AG08396 (cell line): ENCODE data around the gene PLCH1.

ENCODE experiments used
- DNase-seq: peaks from one replicate; pipeline ENCODE4 v3.0.0; 2012; ENCODE audit warnings: low spot score, mixed read lengths

PLCH1 gene

DNA sequence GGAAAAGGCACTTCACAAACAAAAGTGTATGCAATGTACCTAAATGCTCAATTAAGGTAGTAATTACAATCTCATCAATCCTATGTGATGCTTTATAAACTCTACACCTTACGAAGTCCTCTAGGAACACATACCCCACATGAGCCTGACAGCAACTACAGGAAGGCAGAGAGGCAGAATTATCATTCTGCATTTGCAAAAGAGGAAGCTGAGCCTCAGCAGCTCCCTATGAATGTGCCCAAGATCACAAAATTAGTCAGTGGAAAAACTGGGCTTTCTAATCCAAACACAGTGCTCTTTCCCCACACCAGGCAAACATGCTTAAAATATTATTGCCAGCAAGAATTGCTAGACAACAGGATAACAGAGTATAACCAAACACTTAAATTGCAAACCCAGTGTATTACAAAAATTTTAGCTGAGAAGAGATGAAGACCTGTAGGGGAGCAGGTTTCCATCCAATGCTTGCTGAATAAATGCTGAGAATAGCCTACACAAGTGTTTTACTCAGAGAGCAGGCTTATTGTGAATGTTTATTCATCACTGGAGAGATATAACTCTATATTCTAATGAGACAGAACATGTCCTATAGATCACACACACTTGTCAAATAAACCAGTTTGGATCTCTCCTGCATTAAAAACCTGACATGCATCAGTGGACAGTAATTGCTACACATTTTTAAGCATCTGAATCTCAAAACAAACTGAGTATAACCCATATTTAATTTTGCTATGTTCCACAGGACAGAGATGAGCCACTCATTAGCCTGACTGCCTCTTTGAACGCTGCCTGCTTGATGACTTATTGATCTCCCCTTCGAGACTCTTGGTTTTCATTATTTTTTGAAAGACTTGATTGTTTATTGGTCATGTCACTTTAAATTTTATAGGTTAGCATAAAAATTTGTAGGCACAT lies 62.2 kb downstream of the PLCH1 start:
- no peak for DNase-seq

DNA sequence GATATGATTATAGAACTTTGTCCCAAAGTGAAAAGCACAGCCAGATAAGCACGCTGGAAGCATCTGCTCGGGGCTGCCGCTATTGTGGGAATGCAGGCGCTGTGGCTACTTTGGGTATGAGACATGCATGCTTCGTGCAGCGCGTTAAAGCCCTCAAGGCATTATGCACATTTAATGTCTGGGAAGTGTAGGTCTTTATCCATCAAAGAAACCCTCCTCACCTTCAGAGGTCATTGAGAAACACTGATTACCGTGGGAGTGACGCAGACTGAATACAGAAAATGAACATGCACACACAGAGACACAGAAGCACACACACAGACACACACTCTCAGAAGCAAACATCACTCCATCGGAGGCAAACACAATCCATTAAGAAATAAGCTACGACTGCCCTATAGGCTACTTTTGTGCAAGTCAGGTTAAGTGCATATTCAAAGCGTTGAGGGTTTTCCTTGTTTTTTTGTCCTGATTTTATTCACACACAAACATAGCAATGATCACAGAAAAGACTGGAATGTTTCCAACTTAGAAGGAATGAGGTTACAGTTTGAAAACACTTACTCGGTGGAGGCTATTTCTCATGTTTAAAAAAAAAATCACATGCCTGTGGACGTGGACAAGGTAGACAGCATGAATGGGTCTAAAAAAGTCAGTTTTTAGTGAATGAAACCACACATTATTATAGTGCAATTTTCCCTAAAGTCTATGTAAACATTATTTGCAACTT lies 68.5 kb downstream of the PLCH1 start:
- DNase-seq = peak; percentile 40

DNA sequence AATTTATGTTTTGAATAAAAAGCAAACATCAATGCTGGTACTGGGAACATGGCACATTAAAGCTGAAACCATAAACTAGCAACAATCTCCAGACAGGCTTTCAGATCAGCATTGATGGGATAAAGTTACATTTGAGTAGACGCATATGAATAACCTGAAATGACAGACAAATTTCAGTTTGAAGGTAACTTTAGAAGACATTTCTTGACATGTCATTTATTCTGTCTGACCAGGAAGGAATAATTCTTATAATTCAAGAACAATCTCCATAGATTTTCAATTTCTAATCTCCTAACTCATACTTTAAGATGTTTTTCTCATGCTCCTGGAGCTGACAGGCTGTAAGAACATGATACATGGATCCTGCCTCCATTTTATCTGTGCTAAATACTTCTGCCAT lies 69.8 kb downstream of the PLCH1 start:
- no peak for DNase-seq

DNA sequence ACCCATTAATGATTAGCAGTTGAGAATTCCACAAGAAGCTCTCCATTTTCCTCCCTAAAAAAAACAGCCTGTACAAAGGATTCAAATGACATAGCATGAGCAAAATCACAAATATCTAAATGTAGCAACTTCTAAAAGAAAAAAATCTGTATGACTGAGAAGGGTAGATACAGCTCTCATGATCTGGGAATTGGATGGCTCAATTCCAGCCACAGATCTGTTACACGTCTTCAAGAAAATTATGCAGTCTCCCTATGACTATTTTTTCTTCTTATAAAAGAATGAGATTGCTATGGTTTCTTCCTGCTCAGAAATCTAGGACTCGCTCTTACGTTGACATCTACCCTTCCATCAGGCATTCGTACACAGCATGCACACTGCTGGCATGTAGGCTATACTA lies 71.5 kb downstream of the PLCH1 start:
- no peak for DNase-seq

DNA sequence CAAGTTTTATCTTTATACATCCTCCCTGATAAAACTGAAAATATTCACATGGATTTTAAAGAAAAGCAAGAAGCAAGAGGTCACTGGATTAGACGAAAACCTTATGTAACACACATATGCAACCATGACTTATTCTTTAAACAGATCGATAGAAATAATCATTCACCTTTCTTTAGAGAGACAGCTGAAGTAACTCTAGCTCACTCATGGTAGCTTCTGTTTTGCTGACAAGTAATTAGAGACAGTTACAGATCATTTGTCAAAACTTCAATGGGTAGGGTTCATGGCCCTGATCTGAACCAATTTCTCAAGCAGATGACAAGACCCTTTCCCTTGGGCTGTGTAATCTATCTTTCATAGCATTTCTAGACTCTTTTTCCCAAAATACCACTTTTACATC lies 74.5 kb downstream of the PLCH1 start:
- no peak for DNase-seq

DNA sequence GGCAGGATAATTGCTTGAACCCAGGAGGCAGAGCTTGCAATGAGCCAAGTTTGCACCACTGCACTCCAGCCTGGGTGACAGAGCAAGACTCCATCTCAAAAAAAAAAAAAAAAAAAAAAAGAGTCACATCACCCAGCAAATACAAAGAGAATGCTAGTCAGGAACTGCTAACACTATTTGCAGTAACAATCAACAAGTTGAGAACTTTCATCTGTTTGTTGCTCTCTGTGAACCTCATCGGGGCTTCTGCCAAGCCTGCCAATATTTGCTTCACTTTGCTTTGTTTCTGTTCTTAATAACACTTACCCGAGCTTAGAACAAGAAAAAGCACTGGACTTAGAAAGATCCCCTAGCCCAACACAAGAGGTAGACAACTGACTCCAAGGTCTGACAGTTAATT lies 76.9 kb downstream of the PLCH1 start:
- DNase-seq = no peak

DNA sequence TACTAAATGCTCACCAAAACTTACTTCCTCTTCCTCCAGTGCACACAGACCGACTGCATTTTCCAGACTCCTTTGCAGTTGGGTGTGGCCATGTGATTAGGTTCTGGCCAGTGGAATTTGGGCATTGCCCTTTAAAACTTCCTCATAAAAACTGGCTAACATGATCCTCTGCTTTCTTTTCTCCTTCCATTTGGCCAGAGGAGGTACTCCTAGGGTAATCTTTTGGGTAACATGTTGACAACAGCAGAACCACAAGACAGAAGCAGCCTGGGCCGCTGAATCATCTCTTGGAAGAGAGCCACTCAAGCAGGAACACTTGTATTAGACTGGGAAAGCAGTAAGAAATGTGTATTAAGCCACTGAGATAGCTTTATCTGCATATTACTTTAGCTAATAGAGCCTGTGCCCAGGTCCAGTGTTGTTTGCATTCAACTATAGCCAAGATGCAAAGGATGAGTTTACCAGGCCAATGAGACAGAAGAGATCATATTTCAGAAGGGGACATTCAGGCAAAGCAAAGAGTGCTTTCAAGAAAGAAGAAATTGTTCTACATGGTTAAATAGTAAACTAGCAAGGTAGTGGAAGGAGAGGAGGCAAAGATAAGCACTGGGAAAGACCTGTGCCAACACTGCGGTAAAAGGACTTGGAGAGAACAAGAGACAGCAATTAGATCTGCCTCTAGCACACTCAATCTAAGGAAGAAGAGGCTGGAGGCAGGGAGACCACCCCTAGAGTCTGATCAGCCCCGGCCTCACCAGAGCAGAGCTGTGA lies 79.8 kb downstream of the PLCH1 start:
- DNase-seq = peak; percentile 58

DNA sequence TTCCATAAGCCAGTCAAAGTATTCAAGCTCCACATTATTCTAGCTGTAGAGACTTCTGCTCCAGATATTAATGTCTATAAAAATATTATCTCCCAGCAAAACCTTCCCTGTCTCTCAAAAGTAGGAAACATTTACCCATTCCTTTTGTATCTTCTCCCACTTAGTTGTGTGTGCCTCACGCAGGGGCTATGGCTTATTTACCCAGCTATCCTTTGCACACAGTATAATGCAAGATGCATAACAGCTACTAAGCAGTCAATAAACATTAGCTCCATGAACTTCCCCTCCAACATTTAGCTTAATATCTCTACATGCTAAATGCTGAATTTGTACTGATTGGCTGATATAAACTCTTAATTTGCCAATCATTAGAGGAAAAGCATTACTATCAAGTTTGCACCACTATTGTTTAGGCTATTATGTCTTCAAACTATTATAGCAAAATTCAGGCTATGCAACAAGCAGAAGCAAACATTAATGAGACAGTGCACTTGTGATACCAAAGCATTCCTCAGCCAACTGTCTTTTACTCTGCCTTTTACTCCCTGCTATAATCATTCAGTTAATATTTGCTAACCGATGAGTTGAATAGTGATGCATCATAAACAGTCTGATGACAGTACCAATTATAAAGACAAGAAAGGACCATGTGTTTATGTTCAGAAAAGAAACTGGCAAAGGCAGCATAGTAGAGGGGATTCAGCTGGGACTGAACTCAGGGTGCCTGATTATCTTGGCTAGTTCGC lies 81.2 kb downstream of the PLCH1 start:
- no peak for DNase-seq

DNA sequence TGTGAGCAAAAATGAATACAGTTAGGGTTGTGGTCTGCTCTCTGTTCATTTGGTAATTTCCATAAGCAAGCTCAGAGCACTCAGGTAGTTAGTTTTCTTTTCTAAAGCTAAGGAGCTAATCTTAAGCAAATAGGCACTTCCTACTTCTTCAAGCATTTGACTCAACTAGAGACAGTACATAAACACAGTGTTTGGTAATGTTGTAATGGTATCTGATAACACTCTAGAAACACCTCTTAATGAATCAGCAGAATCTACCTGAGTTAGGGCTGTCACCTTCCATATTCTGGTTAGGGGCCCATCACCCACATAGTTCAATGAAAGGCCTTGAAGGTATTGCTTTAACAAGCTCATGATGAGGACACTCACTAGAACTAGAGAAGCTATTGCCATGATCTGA lies 83.1 kb downstream of the PLCH1 start:
- no peak for DNase-seq

DNA sequence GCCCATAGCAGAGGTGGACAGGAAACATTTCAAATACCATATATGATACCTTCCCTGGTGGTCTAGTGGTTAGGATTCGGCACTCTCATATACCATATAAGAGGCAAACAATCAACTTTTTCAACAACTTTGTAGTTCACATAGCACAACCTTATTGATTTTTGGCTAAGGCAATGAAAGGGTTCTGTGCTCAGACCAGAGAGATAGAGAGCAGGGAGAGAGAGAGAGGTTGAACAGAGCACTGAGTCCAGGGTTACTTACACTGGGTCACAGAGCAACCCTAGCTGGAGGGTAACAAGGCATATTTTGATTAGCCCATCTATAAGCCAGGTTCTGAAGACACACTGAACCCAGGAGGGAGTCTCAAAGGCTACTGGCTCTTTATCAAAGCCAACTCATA lies 83.8 kb downstream of the PLCH1 start:
- no peak for DNase-seq

DNA sequence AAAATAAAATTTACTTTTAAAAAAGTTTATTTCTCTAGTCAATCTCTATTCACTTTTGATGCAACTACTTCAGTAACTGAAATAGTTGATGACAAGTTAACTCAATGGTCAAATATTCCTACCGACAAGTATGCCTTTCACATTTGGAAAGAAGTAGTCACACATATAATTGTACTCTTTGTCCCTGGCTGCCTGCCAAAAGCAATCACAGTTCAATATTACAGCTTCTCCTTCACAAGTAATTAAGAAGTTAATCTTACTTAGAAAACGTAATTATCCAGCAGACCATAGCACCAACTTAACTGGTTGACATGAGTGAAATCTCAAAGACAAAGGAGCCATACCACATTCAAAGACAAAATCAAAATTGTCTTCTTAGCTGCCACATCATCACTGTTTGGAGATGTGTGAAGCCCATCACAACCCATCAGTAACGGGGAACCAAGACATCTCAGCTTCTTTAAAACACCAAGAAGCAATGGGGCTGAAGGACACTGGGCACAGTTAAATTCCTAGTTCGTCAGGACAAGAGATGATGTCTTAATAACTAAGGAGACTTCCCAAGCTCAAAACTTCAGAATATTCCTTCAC lies 86.1 kb downstream of the PLCH1 start:
- no peak for DNase-seq

DNA sequence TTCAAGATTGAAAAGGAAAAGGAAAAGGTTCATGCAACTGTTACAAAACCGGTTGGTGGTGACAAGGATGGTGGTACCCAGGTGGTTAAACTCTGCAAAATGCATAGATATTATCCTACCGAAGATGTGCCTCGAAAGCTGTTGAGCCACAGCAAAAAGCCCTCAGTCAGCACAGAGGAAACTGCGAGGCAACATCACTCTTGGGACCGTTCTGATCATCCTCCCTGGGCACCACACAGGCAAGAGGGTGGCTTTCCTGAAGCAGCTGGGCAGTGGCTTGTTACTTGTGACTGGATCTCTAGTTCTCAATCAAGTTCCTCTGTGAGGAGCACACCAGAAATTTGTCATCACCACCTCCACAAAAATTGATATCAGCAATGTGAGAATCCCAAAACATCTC lies 86.9 kb downstream of the PLCH1 start:
- DNase-seq = no peak

DNA sequence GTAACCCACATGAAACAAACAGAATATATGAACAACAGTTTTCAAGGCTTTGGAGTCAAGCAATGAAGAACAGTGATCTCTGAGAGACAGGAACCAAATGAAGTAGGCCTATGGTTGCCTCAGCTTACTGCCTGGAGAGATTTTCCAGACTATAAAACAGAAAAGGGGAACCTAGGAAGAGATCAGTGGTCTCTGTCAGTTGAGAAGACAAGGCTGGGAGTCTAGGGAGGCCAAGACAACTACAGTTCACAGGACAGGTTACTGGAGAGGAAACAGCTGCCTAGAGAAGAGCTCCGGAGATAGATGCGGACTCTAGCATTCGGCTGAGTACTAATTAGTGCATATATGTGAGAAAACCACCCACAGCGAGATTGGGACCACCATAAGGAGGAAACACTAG lies 87.7 kb downstream of the PLCH1 start:
- no peak for DNase-seq

DNA sequence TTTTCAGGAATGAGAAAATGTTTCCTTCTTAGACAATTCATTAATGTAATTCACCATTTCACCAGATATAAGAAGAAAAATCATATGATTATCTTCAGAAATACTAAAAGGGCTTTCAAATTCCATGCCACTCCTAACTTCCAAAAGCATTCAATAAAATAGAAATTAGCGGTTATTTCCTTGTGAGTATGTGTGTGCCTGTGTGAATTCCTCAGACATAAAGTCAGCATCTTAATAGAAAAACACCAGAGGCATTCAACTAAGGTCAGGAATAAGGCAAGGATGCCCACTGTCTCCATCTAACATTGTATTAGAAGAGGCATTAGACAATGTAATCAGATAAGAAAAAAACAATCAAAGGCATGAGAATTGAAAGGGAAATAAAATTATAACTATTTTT lies 88.4 kb downstream of the PLCH1 start:
- DNase-seq = no peak

DNA sequence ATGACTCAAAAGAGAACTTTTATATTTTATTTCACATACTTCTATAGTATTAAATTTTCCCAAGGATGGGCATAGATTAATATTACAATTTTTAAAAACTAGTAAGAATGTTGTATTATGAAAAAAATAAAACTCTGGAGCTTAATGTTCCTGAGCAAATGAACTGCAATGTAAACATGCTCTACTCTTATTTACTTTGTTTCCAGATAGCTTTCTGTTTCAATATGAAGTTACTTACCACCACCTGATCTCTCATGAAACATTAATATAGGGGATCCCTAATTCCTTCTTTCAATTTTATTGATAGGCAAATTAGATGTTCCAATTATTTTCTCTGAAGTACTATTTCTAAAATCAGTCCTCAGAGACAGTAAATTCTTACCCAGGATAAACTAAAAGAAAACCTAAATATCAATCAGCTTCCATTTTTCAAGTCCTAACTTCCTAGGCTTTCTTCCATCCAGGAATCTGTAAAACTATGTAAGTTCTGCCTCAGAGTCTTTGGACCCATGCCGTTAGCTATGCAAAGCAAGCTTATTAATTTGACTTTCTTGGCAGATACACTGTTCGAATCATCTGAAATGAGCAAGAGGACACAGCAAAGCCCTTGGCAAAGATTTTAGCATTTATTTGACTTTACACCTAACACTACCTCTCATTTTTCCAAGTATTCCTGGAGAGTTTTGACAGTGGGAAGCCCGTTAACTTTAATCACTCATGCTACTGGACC lies 93.2 kb downstream of the PLCH1 start:
- DNase-seq = no peak

DNA sequence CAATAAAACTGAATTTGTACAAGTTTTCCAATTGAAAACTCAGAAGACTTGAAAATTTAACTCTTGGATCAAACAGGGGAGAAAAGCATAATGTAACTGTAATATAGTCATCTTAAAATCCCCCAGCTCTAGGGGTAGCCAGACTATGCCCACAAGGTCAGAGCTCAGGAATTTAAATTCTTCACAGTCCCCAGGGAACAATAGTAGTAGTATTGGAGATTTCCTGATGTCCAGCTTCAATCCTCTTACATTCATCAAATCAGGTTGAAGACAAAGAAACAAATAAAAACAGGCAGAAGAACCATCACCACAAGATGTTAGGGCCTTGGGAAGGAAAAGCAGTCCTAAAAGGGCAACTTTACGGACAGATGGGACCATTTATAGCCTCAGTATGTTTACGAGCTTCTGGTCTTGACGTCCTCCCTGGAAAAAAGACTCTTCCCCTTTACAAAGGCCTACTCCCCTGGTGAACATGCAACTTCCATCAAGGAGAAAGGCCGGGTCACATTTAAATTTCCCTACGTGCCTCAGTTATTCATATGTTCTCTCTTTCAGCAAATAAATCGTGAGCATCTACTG lies 96.8 kb downstream of the PLCH1 start:
- DNase-seq = no peak

DNA sequence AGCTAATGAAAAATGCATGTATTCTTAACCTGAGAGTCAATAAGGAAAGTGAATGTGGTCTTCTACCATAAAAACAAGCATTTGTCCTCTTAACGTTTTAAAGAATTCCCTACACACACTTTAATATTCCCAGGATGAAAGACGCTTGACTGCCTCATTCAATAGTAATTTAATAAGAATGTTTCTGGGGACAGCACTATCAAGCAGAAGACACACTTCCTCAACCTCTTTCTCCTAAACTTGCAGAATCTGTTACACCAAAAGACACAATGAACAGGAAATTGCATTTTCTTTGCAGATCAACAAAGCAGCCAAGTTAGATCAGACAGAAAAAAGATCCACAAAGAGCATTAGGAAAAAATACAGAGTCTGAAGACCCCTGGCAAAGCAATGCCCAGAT lies 97.7 kb downstream of the PLCH1 start:
- DNase-seq = no peak

DNA sequence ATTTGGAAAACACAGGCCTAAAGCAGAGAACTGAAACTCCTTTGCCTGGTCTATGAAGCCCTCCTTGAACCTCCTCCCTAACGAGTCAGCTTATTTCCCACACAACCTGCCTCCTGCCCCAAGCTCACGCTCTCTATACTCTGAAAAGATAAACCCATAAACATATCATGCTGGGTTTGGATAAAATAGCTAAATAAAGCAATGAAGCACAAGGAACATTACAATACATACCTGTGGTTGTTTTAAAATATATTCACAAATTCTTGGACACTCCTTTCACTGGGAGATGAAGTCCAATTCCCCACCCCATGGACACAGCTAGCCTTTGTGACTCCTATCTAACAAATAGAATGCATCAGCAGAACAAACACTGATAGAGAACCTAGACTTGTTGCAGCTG lies 98.2 kb downstream of the PLCH1 start:
- no peak for DNase-seq

DNA sequence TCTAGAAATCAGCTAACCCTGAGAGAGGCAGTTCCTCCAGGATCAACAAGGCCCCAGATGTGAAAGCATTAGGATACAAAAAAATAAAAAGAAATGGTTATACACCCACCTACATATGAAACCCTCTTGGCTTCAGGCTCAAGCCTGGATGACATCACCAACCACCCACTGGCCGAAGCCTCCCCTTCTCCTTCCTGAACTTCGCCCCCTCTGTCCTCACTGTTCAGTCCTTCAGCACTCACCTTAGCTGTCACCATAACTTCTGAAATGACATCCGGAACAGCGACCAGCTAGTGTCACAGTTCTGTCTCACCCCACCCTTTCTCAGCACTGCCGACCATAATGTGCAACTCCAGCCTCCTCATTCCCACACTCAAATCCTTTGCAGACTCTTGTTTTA lies 98.7 kb downstream of the PLCH1 start:
- no peak for DNase-seq

DNA sequence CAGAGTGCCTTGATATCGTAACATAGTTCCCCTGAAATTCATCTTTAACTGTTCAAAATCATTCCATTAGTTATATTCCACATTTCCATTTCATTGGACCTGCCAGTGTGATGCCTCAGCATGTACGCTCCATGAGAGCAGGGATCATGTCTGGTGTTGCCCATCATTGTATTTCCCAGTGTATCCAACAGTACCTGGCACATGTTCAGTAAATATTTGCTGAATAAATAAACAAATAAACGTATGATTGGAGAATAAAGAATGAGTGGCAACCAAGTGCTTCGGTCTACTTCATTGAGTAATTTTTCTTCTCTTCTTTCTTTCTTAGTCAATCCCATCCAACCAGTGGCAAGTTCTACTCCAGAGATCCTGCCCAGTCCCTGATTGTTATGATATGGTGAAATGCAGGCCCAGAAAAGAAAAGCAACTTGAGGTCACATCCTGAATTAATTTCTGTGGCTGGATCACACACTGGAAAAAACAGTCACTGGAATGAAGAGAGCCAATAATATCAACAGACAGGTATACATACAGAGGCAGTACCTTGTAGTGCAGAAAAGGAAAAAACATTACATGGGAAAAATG lies 101.2 kb downstream of the PLCH1 start:
- no peak for DNase-seq
